AG10803 (cell line): ENCODE results near the gene CACNB2.

Source experiments
- DNase-seq: peaks from one replicate; pipeline ENCODE4 v3.0.0; 2010; ENCODE audit warnings: low read depth
- H3K4me3 ChIP-seq: 2 replicates; pipeline ENCODE4 v1.5.1; 2011; ENCODE audit warnings: mild to moderate bottlenecking, low read length, control low read depth
- TF ChIP-seq, protein P1 (sequence below): conservative IDR thresholded peaks from 2 replicates; pipeline ENCODE4 v1.5.1; 2011; ENCODE audit warnings: mild to moderate bottlenecking, low read length, control low read depth, inconsistent platforms

CACNB2 gene

DNA sequence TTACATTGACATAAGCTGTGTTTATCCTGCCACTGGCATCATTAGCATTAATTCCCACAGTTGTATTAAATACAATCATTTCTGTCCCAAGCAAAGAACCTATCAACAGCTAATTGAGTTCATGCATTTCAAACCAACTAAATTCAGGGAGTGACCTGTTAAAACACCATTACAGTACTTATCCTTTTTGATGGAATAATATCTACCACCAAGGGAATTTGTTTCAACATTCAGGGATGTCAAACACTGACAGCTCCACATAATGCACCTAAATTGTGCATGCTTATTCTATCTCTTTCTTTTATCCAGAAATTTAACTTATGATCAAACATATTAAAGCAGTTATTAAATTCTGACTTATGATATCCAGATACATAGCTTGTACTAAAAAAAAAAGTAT lies 374.3 kb downstream of the CACNB2 start:
- H3K4me3 ChIP-seq, result no peak overlapping the region
- TF ChIP-seq, protein P1, sequence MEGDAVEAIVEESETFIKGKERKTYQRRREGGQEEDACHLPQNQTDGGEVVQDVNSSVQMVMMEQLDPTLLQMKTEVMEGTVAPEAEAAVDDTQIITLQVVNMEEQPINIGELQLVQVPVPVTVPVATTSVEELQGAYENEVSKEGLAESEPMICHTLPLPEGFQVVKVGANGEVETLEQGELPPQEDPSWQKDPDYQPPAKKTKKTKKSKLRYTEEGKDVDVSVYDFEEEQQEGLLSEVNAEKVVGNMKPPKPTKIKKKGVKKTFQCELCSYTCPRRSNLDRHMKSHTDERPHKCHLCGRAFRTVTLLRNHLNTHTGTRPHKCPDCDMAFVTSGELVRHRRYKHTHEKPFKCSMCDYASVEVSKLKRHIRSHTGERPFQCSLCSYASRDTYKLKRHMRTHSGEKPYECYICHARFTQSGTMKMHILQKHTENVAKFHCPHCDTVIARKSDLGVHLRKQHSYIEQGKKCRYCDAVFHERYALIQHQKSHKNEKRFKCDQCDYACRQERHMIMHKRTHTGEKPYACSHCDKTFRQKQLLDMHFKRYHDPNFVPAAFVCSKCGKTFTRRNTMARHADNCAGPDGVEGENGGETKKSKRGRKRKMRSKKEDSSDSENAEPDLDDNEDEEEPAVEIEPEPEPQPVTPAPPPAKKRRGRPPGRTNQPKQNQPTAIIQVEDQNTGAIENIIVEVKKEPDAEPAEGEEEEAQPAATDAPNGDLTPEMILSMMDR, result no peak
- no peak for DNase-seq

DNA sequence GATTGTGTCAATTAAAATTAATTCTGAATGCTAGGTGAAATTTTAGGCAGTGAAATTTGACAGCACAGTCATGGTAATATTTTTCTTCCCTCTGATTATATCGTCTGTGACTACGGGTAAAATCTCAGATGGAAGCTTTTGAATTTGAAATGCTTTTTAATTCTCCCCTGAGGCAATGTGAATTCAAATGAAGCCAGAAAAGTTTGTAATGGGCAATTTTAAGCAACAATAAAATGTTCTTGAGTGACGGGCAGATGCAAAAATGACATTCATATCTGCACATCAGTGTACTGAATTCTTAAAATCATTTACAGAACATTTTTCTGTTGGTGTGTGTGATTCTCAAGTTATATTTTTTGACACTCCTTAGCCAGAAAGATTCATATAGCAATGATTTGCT lies 376.6 kb downstream of the CACNB2 start:
- DNase-seq, result no peak
- TF ChIP-seq, protein P1, result no peak
- H3K4me3 ChIP-seq, result no peak overlapping the region

DNA sequence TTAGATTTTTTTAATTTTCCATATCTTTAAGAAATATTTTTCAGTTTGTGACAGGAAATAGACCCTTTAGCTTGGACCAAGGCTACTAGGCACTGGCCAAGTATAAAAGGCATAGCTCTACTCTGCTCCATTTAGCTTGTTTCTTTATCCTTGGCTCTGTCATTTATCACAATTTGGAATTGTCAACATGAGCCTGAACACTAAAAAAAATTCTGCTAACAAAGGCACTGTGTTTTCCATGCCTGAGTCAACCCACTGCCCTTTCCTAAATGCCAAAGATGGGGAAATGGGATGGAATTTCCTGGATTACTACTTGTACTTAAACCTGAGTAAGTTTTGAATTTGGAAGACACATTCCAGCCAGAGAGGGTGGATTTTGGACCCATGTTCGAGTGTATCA lies 382.8 kb downstream of the CACNB2 start:
- no peak overlapping the region for H3K4me3 ChIP-seq
- DNase-seq, result peak; percentile 37
- TF ChIP-seq, protein P1, result no peak

DNA sequence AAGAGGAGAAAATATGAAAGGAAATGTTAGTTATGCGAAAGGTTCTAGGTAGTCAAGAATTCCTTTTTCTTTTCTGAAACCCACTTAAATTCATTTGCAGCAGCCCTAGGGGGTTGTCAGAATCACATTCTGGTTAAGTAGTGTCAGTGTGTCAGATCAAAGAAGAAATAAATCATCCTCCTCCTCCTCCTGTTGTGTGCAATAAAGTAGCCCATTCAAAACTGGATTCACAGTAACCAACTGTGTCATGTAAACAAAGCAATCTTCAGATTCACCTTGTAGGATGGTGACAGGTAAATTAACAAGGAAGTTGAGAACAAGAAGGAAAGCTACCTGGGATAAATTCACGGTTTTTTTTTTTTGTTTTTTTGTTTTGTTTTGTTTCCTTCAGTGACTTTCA lies 383.6 kb downstream of the CACNB2 start:
- TF ChIP-seq, protein P1, result no peak
- DNase-seq, result no peak

DNA sequence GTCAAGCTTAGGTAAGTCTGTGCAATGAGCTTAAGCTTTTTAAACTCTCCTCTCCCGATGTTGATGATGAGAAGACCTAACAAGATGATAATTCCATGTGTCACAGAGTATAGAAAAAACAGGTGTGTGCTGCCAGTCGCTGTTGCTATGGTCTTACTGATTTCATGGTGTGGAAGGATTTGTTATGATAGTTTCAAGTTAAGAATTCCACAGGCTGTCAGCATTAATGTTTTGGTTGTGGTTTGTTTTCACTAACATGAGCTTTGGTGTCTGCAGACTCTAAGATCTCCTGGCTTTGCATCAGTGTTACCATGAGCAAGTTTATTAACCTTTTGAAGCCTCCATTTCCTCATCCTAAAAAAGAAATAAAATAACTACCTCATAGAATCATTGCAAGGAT lies 387.5 kb downstream of the CACNB2 start:
- DNase-seq, result no peak
- TF ChIP-seq, protein P1, result no peak
- no peak overlapping the region for H3K4me3 ChIP-seq

More for the DNA sequence above, 383.6 kb downstream of the CACNB2 start:
- no peak overlapping the region for H3K4me3 ChIP-seq

DNA sequence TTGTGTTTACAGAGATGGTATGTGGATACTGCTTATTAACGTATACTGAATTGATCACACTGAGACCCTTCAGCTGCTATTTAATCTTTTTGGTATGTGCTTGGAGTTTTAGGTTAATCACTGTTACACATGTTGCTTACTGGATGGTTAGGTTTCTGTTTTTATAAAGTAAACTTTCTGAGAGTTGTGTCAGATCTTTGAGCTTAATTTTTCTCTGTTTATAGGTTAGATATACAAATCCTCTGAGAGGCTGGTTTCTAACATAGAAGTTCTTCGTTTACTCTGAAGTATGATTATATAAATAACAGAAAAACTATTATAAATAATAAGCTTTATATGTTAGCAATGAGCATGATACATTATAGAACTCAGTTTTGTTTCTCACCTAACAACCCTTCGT lies 388.1 kb downstream of the CACNB2 start:
- no peak overlapping the region for H3K4me3 ChIP-seq
- DNase-seq, result no peak
- TF ChIP-seq, protein P1, result no peak

DNA sequence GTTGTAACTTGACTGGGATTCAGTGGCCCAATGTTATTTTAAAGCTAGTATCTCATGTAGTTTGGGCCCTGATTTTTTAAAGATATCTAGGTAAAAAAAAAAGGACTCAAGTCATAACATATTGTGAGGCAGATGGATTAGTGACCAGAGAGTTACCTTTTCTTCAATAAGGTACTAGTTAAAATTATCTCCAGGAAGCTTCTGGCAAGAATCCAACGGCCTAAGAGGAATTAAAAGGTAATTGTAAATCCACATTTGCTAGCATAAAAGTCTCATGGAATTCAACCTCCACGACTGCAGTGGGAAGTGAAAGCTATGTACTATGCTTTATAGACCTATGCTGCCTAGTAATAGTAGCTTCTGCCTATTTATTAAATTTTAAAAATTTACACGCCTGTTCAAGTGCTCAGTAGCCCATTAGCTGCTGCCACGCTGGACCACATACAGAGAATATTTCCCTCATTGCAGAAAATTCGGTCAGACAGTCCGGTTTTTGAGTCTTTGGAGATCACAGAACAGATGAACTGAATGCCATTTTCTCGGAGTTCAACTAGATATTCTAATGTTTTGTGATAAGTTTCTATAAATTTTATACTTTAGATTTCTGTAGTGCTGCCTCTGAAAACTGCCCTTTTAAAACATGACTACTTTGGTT lies 392.8 kb downstream of the CACNB2 start:
- TF ChIP-seq, protein P1, result no peak
- DNase-seq, result no peak
- H3K4me3 ChIP-seq, result no peak overlapping the region
